Measurements from ENCODE around the gene NPAS2. TPM values are rescaled to one million over a fixed set of nuclear protein-coding genes. Genes with fewer than 3 reads are reported as not detected.

Gene NPAS2
- total and polyA plus RNA-seq, 12 donors, result 4.7 to 51.3 (median 17.6) TPM

DNA sequence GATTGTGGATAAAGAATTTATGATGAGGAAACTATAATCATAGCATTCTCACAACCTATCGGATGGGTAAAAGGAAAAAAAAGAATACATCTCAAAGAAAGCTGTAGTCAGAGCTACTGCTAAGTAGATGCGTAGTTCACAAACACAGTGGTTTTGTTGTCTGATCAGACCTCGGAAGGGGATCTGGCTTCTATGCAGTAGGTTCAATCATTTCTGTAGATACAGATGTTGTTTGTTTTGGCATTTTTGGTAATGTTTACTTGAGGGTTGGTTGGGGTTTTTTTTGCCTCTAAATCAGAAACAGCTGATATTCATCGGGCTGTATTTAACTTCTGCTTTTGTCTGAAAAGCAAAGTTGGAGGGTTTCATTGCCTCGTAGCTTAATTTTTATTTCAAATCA lies 42.1 kb downstream of the NPAS2 start:
- H3K27me3 ChIP-seq, result no peaks in the 10 kb centered on the region
- peaks cover 0 to 7% of the 10 kb centered on the region in 2 donors for H3K4me1 ChIP-seq (replicated peaks in 1 of 2)
- TF ChIP-seq POLR2A (IDR thresholded peaks at IDR 0.05), result no peak
- TF ChIP-seq, protein P1, sequence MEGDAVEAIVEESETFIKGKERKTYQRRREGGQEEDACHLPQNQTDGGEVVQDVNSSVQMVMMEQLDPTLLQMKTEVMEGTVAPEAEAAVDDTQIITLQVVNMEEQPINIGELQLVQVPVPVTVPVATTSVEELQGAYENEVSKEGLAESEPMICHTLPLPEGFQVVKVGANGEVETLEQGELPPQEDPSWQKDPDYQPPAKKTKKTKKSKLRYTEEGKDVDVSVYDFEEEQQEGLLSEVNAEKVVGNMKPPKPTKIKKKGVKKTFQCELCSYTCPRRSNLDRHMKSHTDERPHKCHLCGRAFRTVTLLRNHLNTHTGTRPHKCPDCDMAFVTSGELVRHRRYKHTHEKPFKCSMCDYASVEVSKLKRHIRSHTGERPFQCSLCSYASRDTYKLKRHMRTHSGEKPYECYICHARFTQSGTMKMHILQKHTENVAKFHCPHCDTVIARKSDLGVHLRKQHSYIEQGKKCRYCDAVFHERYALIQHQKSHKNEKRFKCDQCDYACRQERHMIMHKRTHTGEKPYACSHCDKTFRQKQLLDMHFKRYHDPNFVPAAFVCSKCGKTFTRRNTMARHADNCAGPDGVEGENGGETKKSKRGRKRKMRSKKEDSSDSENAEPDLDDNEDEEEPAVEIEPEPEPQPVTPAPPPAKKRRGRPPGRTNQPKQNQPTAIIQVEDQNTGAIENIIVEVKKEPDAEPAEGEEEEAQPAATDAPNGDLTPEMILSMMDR (IDR thresholded peaks at IDR 0.05), result no peak
- H3K9me3 ChIP-seq (replicated peaks in 1 of 3), result no peaks in the 10 kb centered on the region
- DNase-seq, result no peak
- H3K27ac ChIP-seq, result no peak overlapping the region
- H3K36me3 ChIP-seq (replicated peaks in 1 of 2), result no peaks in the 10 kb centered on the region
- no peak overlapping the region for H3K4me3 ChIP-seq
- 66 to 78% (median 74%) methylated on average over 5 of the region's 5 CpGs for WGBS, 4 donors
- intact Hi-C loops (cut with DNase I), result no loop called here

DNA sequence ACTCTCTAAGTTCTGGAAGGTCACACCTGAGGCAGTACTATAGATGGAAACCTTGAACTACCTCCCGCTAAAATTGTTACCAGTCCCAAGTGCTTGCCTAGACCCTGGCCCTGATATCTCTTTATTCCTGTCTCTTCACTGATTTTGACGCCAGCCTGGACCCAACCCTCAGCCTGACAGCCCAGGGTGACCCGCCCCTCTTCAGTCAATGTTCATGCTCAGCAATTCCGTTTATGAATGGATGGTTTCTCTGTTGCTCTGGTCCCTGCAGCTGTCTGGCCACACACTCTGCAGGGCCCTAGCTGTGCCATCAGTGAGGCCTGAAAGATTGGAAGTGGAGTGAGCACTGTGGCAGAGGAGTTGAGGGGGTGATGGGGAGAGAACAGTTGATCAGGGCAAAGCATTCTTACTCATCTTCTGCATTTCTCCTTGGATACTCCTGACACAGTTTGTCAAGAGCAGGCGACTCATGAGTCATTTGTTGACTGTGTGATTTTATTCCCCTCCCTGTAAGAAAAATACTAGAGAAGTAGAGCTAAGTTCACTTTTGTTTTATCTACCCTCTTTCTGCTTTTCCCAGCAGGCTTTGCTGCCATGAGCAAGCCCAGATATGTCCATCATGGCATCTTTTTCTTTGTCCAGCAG lies 46.0 kb downstream of the NPAS2 start:
- TF ChIP-seq, protein P1 (IDR thresholded peaks at IDR 0.05), result no peak
- no peak for TF ChIP-seq POLR2A (IDR thresholded peaks at IDR 0.05)
- peak in 2 of 7 donors; percentile 35 for DNase-seq
- Histone ChIP-seq H3K4me1 (replicated peaks in 1 of 2) (peaks cover 0 to 7% of the 10 kb centered on the region in 2 donors), H3K36me3 (replicated peaks in 1 of 2) (no peaks in the 10 kb centered on the region), H3K9me3 (replicated peaks in 1 of 3) (no peaks in the 10 kb centered on the region), H3K27ac (peak overlapping the region in 3 of 5 donors; percentile 12 to 54 (median 41)), H3K27me3 (no peaks in the 10 kb centered on the region), H3K4me3 (no peak overlapping the region)
- intact Hi-C loops (cut with DNase I), result no loop called here
- WGBS, 4 donors, result 66 to 81% (median 71%) methylated on average over 5 of the region's 5 CpGs

DNA sequence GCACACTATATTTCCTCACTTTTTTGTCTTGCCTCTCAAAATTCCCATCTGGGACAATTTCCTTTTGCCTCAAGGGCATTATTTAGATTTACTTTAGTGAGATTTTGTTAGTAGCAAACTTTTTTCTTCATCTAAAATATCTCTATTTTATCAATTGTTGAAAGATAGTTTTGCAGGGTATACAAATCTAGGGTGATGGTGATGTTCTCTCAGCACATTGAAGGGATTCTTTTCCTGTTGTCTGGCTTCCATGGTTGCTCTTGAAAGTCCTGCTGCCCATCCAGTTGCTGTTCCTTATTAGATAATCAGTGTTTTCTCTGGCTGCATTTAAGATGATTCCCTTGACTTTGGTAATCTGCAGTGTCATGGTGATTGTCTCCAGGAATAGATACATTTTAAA lies 48.1 kb downstream of the NPAS2 start:
- TF ChIP-seq, protein P1 (IDR thresholded peaks at IDR 0.05), result no peak
- no peak for TF ChIP-seq POLR2A (IDR thresholded peaks at IDR 0.05)
- Histone ChIP-seq H3K9me3 (replicated peaks in 1 of 3) (no peaks in the 10 kb centered on the region), H3K4me1 (replicated peaks in 1 of 2) (peaks cover 0 to 7% of the 10 kb centered on the region in 2 donors), H3K27me3 (no peaks in the 10 kb centered on the region), H3K36me3 (replicated peaks in 1 of 2) (no peaks in the 10 kb centered on the region), H3K27ac (no peak overlapping the region), H3K4me3 (no peak overlapping the region)
- intact Hi-C loops (cut with DNase I), result no loop called here
- DNase-seq, result no peak

DNA sequence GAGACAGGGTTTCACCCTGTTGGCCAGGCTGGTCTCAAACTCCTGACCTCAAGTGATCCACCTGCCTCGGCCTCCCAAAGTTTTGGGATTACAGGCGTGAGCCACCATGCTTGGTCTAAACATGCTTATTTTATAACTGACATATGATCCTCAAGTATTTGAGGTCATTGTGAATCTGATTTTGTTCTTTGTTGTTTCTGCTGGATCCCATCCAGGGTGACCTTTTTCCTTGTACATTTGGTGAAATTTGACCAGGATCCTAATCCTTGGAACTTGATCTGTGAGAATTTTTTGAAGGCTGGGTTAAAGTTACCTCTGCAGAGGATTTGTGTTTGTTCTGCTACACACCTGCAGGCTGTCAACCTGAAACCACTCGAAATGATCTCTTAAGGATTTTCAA lies 49.2 kb downstream of the NPAS2 start:
- H3K36me3 ChIP-seq (replicated peaks in 1 of 2), result no peaks in the 10 kb centered on the region
- intact Hi-C loops (cut with DNase I), result no loop called here

More for the DNA sequence above, 49.2 kb downstream of the NPAS2 start:
- TF ChIP-seq POLR2A (IDR thresholded peaks at IDR 0.05), result no peak
- TF ChIP-seq, protein P1 (IDR thresholded peaks at IDR 0.05), result no peak
- Histone ChIP-seq H3K4me1 (replicated peaks in 1 of 2) (peaks cover 0 to 7% of the 10 kb centered on the region in 2 donors), H3K4me3 (no peak overlapping the region), H3K27ac (no peak overlapping the region), H3K27me3 (no peaks in the 10 kb centered on the region), H3K9me3 (replicated peaks in 1 of 3) (no peaks in the 10 kb centered on the region)
- 88 to 95% (median 92%) methylated on average over 3 of the region's 3 CpGs for WGBS, 4 donors
- no peak for DNase-seq

Measured in adrenal gland (tissue), 12 donors.